Astrocyte (in vitro differentiated cells and primary cell): ENCODE results near the gene APOBEC3G.

Experiments used
- CTCF ChIP-seq: IDR thresholded peaks from 2 replicates; pipeline ENCODE4 v1.5.1; 2011; ENCODE audit warnings: low read depth, mild to moderate bottlenecking, inconsistent platforms, low read length, moderate library complexity; ENCODE audit not compliant: insufficient read depth
- EZH2 ChIP-seq: IDR thresholded peaks from 2 replicates; pipeline ENCODE4 v1.6.1; 2012; ENCODE audit warnings: mild to moderate bottlenecking, low read length, inconsistent platforms; ENCODE audit not compliant: insufficient read depth

DNA sequence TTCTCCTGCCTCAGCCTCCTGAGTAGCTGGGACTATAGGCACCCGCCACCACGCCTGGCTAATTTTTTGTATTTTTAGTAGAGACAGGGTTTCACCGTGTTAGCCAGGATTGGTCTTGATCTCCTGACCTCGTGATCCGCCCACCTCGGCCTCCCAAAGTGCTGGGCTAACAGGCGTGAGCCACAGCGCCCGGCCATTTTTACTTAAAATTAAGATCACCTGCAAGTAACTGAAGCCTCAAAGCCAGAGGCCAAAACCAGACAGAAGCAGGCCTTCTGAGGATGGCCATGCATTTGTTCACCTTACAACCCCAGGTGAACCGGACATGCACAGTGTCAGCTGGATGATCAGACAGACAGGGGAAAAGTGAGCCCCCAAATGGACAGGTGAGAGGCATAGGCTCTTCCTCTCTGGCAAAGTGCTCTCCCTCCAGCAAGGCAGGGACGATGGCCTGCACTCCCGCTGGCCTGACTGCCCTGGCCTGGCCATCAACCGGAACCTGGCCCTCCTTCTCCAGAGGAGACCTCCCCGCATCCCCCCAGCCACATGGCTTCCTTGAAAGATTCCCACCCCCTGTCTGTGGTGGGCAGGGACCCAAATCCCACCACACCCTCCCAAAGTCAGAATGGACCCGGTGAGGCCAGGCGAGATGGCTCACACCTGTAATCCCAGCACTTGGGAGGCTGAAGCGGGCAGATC is 45.8 kb downstream of the APOBEC3G start:
- TF ChIP-seq CTCF, result no peak
- no peak for TF ChIP-seq EZH2
